ENCODE measurements around the gene KY. TPM values are rescaled to one million over a fixed set of nuclear protein-coding genes. Genes with fewer than 3 reads are reported as not detected.

The KY gene
- total and polyA plus RNA-seq, 2 of the 13 experiments (the other 11 are each of a cell fraction or from before 2014, with no cell fraction given): not detected

DNA sequence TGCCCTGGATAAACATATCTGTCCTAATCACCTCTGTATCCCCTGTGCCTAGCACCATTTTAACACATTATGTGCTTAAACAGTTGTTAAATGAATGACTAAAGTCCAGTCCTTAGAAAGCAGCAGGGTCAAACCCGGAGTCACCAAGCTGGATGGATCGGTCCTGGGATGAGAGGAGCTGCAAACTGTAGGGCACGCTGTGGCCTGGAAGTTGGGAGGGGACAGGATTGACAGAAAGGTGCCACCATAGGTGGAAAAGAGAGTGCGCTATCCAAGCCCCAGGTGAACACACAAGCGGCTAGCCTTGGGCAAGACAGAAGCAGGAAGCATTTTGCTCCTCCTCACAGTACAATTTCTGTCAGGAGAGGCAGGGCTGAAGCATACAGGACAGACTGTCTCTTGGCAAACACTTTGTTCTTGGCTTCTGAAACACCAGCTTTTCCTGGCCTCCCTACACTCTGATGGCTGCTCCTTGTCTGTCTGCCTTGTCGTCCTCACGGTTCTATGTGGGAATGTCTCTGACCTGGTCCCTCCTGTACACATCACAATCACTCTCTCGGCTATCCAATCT is 48.4 kb upstream of the KY start:
- Histone ChIP-seq H3K79me2 (ENCODE audit: insufficient read depth, low read length) (no peaks in the 10 kb centered on the region), H3K4me3 (replicated peaks in 1 of 3; ENCODE audit: insufficient read depth in 1 of 3, low read depth in 2 of 3, low read length in 3 of 3) (no peak overlapping the region), H3K27me3 (ENCODE audit: control insufficient read depth in 1 of 2, insufficient read depth in 2 of 2, low read length in 2 of 2) (0 out of 5 replicates have a peak, but pooled peaks cover 2 to 3% of the 10 kb centered on the region in 2 experiments), H3K4me1 (ENCODE audit: insufficient read depth, low read length) (no peaks in the 10 kb centered on the region), H3K36me3 (replicated peaks in 1 of 2; ENCODE audit: control insufficient read depth in 1 of 2, insufficient read depth in 2 of 2, low read length in 2 of 2) (no peaks in the 10 kb centered on the region), H2AFZ (ENCODE audit: low read length) (no peak overlapping the region), H3K9ac (ENCODE audit: insufficient read depth, low read depth, low read length) (no peak overlapping the region), H4K20me1 (ENCODE audit: insufficient read depth, low read length) (no peaks in the 10 kb centered on the region), H3K27ac (ENCODE audit: extremely low read length, insufficient read depth, low read length) (no peak overlapping the region), H3K9me3 (ENCODE audit: low read length) (no peaks in the 10 kb centered on the region), H3K4me2 (ENCODE audit: low read depth, low read length) (no peak overlapping the region)
- in situ Hi-C loops (cut with HindIII; ENCODE audit: extremely low pct_ligation_motif_present, low pct_unique_long_range_greater_than_20kb): no loop called here
- DNase-seq (ENCODE audit: low spot score) (no peak), ATAC-seq (no peak), FAIRE-seq (no peak)
- ChIA-PET CTCF (ENCODE audit: low intra/inter-chr PET ratio, low total read pairs) (no interaction called here), POLR2A (no interaction called here)
- WGBS (ENCODE audit: low lambda C conversion rate): 19% methylated on average over 6 of the region's 8 CpGs
- intact Hi-C loops (cut with micrococcal nuclease; ENCODE audit: unreplicated experiment): no loop called here
- BruUV-seq (replicated peaks): no TSS peak
- TF ChIP-seq NBN (conservative IDR thresholded peaks at IDR 0.05): no peak
- TF ChIP-seq ONECUT2 (CRISPR knock-in tag; IDR thresholded peaks at IDR 0.05): no peak
- TF ChIP-seq, protein P1, sequence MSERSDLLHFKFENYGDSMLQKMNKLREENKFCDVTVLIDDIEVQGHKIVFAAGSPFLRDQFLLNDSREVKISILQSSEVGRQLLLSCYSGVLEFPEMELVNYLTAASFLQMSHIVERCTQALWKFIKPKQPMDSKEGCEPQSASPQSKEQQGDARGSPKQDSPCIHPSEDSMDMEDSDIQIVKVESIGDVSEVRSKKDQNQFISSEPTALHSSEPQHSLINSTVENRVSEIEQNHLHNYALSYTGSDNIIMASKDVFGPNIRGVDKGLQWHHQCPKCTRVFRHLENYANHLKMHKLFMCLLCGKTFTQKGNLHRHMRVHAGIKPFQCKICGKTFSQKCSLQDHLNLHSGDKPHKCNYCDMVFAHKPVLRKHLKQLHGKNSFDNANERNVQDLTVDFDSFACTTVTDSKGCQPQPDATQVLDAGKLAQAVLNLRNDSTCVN (CRISPR knock-in tag; IDR thresholded peaks at IDR 0.05; ENCODE audit: borderline replicate concordance): no peak
- TF ChIP-seq ZNF678 (CRISPR knock-in tag; IDR thresholded peaks at IDR 0.05): no peak
- no peak for TF ChIP-seq CENPX (CRISPR knock-in tag; IDR thresholded peaks at IDR 0.05)
- no peak for TF ChIP-seq ZNF546 (CRISPR knock-in tag; conservative IDR thresholded peaks at IDR 0.05)
- TF ChIP-seq IKZF1 (IDR thresholded peaks at IDR 0.05): no peak
- TF ChIP-seq GZF1 (CRISPR knock-in tag; IDR thresholded peaks at IDR 0.05): no peak
- TF ChIP-seq, protein P2, sequence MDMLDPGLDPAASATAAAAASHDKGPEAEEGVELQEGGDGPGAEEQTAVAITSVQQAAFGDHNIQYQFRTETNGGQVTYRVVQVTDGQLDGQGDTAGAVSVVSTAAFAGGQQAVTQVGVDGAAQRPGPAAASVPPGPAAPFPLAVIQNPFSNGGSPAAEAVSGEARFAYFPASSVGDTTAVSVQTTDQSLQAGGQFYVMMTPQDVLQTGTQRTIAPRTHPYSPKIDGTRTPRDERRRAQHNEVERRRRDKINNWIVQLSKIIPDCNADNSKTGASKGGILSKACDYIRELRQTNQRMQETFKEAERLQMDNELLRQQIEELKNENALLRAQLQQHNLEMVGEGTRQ (IDR thresholded peaks at IDR 0.05; ENCODE audit: low read depth, low read length): no peak
- TF ChIP-seq, protein P2 (CRISPR knock-in tag; IDR thresholded peaks at IDR 0.05; ENCODE audit: borderline replicate concordance): no peak
- TF ChIP-seq RBM39 (IDR thresholded peaks at IDR 0.05; ENCODE audit: low read depth, low read length, poor library complexity, severe bottlenecking): no peak
- TF ChIP-seq ZNF224 (CRISPR knock-in tag; IDR thresholded peaks at IDR 0.05): no peak
- TF ChIP-seq, protein P3, sequence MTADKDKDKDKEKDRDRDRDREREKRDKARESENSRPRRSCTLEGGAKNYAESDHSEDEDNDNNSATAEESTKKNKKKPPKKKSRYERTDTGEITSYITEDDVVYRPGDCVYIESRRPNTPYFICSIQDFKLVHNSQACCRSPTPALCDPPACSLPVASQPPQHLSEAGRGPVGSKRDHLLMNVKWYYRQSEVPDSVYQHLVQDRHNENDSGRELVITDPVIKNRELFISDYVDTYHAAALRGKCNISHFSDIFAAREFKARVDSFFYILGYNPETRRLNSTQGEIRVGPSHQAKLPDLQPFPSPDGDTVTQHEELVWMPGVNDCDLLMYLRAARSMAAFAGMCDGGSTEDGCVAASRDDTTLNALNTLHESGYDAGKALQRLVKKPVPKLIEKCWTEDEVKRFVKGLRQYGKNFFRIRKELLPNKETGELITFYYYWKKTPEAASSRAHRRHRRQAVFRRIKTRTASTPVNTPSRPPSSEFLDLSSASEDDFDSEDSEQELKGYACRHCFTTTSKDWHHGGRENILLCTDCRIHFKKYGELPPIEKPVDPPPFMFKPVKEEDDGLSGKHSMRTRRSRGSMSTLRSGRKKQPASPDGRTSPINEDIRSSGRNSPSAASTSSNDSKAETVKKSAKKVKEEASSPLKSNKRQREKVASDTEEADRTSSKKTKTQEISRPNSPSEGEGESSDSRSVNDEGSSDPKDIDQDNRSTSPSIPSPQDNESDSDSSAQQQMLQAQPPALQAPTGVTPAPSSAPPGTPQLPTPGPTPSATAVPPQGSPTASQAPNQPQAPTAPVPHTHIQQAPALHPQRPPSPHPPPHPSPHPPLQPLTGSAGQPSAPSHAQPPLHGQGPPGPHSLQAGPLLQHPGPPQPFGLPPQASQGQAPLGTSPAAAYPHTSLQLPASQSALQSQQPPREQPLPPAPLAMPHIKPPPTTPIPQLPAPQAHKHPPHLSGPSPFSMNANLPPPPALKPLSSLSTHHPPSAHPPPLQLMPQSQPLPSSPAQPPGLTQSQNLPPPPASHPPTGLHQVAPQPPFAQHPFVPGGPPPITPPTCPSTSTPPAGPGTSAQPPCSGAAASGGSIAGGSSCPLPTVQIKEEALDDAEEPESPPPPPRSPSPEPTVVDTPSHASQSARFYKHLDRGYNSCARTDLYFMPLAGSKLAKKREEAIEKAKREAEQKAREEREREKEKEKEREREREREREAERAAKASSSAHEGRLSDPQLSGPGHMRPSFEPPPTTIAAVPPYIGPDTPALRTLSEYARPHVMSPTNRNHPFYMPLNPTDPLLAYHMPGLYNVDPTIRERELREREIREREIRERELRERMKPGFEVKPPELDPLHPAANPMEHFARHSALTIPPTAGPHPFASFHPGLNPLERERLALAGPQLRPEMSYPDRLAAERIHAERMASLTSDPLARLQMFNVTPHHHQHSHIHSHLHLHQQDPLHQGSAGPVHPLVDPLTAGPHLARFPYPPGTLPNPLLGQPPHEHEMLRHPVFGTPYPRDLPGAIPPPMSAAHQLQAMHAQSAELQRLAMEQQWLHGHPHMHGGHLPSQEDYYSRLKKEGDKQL (CRISPR knock-in tag; IDR thresholded peaks at IDR 0.05; ENCODE audit: low read depth): no peak
- no peak for TF ChIP-seq FOXM1 (CRISPR knock-in tag; IDR thresholded peaks at IDR 0.05)
- no peak for TF ChIP-seq SMAD3 (CRISPR knock-in tag; IDR thresholded peaks at IDR 0.05)
- no peak for TF ChIP-seq ZNF468 (CRISPR knock-in tag; IDR thresholded peaks at IDR 0.05)
